ENCODE data around the gene ABCD3.

ABCD3 gene

DNA sequence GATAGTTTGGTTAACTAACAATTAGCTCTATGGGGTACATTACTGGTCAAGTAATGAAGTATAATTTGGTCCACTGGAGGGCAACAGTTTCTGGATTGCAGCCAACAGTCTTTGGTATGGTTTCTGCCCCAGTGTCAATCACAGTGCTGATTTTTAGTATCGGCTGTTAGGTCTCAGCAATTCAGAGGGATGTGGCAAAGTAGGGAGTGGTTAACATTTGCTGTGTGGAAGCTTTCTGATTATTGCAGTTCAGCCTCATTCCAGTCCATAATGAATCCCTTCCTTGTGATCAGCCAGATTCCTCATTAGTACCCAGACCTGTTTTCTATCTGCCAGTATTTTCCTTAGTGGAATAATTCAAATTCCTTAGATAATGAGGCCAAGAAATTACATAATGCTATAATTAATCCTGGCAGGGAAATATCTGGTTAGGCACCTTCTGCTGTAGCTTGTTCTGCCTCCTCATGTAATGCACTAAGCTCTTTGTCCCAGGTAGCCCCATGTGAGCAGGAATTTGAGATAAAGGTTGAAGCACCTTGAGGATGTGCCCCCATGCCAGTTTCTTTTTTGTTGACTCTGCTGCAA lies 109.3 kb downstream of the ABCD3 start:
- no peak for DNase-seq (ENCODE audit: low spot score)

DNA sequence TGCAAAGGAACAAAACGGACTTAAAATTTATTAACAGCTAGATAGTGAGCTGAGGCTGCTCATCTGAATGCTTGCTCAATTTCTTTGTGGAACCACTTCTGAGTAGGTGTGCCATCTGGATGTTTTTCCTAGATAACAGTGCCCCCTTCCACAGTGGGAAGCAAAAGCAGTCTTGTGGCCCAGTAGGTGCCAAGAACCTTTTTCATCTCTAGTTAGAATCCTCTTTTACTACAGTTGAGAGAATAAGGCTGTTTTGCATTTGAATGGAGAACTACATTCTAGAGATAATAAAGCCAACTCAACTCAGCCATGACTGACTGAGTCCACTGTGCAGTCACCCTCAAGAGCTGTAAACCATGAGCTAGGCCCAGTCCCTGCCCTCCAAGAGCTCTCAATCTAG lies 110.1 kb downstream of the ABCD3 start:
- no peak for DNase-seq (ENCODE audit: low spot score)

- DNase-seq (ENCODE audit: low spot score), result no peak
These were observed 110.6 kb downstream of the ABCD3 start for GRCh38 chr1:94528826-94529225.

DNA sequence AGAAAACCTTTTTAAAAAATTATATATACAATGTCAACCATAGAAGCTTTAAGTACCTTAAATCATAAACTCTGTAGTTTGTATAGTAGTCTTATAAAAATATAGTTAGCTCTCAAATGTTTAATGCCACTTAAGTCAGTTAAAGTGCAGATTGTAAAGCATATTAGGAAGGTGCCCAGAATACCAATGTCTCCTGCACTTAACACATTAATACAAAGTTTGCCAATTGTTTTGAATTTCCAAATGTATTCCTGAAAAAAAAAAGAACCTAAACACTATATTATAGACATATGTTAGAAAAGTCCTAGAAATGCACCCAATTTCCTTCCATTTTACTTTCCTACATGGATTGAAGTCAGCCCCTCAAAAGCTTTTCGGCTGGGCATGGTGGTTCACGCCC lies 111.2 kb downstream of the ABCD3 start:
- no peak for DNase-seq (ENCODE audit: low spot score)

DNA sequence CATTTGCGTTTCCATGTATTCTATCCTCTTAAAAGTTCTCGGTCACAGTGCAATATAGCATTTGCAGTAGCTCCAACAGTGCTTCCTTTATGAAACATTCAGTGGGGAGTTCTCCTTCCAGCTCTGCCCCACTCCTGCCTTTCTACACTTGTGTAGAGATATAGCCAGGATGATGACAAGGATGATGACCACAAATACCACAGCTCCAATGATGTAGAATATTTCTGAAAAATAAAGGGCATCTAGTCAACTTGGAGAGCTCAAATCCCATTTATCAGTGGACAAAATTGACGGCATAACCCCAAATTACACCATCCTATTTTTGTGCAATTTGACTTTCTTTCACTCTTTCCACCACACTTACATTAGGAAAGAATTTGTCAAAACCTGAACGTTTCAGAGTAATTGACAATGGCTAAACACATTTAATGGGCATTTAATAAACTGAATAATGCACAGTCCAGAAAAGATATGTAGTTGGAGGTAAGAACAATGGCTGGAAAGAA lies 112.2 kb downstream of the ABCD3 start:
- DNase-seq (ENCODE audit: low spot score), result no peak

DNA sequence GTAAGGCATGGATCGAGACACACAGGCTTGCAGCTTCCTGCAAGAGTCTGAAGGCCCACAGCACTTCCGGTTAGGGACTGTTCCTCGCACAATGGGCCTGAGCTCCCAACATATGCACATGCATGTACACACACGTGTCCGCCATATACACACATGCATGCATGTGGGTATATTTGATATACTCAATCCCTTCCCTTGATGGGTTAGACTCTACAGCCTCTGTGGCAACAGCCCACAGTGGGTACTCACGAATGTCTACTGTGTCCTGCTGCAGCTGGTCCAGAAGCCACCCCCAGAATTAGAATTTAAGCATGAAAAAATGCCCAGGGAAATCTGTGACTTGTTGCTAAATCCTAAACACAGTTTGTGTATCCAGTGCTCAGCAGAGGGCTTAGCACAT lies 113.5 kb downstream of the ABCD3 start:
- DNase-seq (ENCODE audit: low spot score), result no peak

DNA sequence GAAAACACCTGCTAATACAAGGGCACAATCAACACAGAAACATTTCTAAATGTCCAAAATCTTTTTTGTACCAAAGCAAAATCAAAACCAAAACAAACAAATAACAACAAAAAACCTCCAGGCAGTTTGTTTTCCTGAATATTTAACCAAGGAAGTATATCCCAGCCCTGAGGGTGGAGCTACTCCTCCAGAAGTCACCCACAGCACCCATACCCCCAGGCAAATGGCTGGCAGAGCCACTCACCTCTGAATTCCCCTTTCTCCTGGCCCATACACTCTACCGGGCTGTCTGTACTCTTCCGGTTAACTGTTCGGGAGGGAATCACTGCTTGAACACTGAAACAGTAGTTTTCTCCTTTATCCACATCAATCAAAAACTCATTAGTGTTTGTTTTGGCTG lies 113.9 kb downstream of the ABCD3 start:
- DNase-seq (ENCODE audit: low spot score), result no peak

DNA sequence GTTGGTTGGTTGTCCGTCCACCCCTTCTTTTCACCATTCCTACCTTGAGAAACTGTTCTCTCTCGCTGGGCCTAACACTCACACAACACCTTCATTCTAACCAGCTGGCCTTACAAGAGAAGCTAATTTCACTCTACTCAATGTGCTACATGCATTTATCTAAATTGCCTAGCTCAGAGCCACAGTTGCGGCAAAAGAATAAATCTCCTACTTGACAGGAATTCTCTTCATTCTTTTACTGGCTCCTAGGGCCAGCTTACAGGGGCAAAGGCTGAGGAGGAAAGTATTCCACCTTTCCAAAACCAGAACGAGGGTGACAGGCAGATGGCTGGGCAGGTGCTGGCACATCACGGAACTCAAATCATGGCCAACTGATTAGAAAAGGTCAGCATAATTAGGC lies 116.9 kb downstream of the ABCD3 start:
- DNase-seq (ENCODE audit: low spot score), result no peak

GRCh38 chr1:94535879-94536278 lies 117.7 kb downstream of the ABCD3 start:
- no peak for DNase-seq (ENCODE audit: low spot score)

- no peak for DNase-seq (ENCODE audit: low spot score)
These were observed 119.1 kb downstream of the ABCD3 start for GRCh38 chr1:94537254-94537653.

DNA sequence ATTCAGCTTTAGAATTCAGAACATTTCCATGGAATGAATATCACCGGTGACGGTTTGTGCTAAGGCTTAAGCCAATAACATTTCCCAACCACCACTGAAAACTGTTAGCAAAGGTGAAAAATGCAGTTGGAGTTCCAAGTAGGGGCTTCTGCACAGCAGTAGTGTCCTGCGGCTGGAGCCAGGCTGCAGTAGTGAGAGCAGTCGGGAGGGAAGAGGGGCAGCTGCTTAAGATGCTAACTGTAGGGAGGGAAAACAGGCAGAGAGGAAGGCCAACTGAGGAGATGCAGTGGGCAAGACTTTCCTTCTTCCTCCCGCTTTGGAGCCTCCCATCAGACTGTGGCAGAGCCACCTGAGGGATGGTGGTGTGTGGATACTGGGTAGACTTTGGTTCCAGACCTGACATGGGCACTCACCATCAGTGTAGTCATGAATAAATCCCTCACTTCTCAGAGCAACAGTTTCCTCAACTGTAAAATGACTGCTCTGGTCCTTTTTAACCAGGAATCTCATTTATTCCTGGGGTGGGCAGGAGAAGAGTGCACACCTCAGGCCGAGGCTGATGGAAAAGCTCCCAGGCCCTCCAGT lies 120.1 kb downstream of the ABCD3 start:
- no peak for DNase-seq (ENCODE audit: low spot score)

DNA sequence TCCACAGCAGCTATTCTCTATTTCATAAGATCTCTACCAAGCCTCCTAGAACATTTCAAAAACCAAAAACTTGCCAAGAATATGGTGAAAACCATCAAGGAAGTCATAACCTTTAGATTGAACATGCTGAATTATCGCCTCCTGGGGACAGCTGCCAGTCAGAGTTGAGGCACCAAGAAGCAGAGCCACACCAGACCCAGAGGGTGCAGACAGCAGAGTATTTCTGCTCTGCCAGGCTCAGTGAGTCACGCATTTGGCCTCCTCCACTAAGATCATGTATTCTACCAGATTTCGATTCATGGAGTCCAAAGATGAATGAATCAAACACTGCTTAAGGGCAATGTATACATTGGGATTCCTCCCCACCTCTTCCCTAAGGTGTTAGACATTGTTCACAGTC lies 121.3 kb downstream of the ABCD3 start:
- DNase-seq (ENCODE audit: low spot score), result no peak

- no peak for DNase-seq (ENCODE audit: low spot score)
These were observed 122.5 kb downstream of the ABCD3 start for GRCh38 chr1:94540440-94541245.

GRCh38 chr1:94541246-94542087 lies 123.3 kb downstream of the ABCD3 start, which contains the start of gene F3:
Gene F3 (minus strand): TSS chr1:94541759. CDS start chr1:94541636, 123 bp downstream.
- peak; percentile 66 for DNase-seq (ENCODE audit: low spot score)

DNA sequence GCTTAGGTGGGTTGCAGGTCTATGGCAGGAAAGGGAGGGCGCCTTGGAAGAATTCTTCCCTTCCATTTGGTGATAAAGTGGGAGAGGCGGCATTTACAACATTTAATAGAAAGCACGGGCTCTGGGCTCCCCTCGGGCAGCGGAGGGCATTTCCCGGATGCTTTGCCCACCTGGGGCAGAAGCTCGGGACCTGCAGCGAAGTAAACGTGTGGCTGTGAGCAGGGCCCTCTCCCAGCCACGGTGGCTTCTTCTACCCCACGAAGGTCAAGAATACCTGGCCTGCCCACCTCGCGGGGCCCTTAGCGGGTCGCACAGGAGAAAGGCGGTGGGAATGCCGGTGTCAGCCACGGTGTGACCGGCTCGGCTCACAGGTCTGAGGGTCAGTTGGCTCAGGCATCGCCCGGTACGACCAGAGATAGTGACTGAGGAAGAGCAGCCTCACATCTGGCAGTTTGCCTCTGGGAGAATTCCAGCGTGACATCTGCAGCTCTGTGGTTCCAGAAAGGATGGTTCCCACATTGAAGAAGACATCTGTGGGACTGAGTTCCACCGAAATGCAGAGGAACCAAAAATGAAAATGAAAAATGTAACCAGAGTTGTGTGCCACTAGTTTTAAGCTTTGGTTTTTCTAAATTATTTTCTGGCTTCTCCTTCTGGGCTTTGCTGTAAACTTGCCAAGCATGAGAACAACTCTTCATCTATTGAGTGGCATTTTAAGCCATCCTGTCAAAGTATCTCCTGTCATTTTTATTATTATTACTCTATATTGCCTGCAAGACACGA lies 124.1 kb downstream of the ABCD3 start:
- DNase-seq (ENCODE audit: low spot score), result no peak

DNA sequence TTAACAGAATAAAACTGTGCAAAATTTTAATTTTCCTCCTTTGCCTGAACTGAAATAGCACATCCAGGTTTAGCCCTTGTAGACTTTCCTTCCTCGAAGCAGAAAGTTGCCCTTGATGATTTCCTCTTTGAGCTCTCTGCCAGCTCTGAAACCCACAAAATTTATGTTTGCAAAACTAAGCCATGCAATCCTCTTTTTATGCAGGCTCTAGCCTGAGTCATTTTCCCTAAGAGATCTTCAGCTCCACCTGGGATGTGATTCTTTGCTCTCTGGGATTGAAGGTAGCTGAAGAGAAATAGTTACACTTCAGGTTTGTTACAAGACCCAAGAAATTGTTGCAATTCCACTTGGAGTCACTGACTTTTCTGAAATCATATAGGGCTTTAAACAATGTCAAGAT lies 124.8 kb downstream of the ABCD3 start:
- DNase-seq (ENCODE audit: low spot score), result no peak

DNA sequence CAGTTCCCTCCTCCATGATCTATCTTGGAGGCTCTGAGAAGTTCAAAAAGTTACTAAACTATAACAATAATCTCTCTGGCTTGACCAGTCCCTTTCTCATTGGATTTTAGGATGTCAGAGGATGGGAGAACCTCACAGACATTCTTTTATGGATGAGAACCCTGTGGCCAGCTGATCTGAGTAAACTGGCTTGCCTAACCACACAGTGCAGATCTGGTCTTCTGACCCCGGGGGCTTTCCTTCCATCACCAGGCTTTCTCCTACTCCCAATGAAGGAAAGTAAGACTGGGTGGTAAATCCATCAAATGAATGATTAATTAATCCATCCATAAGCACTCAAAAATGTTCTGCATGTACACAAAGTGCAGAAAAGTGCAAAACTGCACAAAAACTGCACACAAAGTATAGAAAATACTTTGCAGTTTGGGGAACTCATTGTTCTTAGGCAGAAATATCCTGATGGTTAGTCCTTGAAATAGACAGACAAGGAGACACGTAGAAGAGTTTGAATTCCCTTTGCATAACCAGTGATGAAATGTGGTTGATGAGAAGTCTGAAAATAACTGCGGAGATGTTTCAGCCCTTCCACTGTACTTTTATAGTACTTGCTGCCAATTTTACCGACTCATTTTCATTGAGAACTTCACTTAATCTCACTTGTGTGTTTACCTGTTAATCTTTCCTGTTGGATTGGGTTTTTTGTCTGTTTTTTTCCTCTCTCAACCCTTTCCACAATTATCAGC lies 125.9 kb downstream of the ABCD3 start:
- DNase-seq (ENCODE audit: low spot score), result no peak

GRCh38 chr1:94544706-94545490 lies 126.7 kb downstream of the ABCD3 start:
- DNase-seq (ENCODE audit: low spot score), result peak; percentile 53

DNA sequence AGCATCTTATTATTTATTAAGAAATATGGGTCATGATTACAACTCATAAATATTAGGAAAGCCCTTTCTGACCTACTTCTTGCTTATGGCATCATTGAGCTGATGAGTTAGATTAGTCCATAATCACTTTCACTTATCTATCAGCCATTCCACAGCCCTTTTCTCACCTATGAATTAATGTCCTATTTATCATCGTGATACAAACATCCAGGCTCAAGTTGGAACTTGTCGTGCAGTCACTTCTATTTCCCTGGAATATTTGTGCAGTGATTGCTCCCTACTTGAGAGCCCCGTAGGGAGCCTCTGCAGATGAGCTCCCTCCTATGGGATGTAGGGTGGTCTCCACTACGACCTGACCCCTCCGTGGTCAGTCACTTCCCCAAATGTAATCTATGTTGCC lies 131.5 kb downstream of the ABCD3 start:
- no peak for DNase-seq (ENCODE audit: low spot score)

DNA sequence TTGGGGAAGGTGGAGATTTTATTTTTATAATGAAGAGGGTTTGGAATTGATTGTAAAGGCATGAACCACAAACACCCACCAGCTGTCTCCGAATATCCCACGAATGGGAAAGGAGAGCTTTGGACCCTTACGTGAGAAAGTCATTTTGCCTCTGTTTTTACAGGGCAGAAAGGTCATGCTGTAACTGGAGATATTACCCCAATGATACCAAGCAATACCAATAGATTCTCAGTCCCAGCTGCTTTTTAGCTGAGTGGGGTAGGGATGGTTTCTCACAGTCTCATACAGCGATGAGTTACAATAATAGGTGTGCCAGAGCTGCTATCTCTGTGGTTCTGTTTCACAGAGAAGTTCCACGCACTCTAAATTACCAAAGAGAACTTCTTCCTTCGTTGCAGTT lies 132.2 kb downstream of the ABCD3 start:
- DNase-seq (ENCODE audit: low spot score), result no peak

Measured in kidney capillary endothelial cell (primary cell).